Panc1 (cell line): Measurements from ENCODE around the gene CTRB1. TPM values are rescaled to one million over a fixed set of nuclear protein-coding genes. Genes with fewer than 3 reads are reported as not detected.

Experiments used
- ATAC-seq: fragments of 200-7000 bp; cut with Tn5 transposase; 2 replicates; pipeline ENCODE4 v1.9.1; 2020; ENCODE audit warnings: mild to moderate bottlenecking, moderate library complexity
- BruUV-seq: library from RNA; stranded (reverse); fragments of 400-500 nt; replicated peaks from 2 replicates; lab custom pipeline; 2021; lab: Mats Ljungman, UMichigan
- CTCF ChIA-PET: fragments of 300-600 bp; sonication (Branson Sonifier 250); formaldehyde crosslinking; loops from one replicate; lab custom pipeline; 2022; ENCODE audit warnings: antibody characterized with exemption; lab: Charles Lee
- POLR2A ChIA-PET: fragments of 300-600 bp; sonication (Branson Sonifier 250); formaldehyde crosslinking; loops from one replicate; lab custom pipeline; 2022; ENCODE audit warnings: antibody characterized with exemption; lab: Charles Lee
- DNase-seq: peaks from one replicate; pipeline ENCODE4 v3.0.0-alpha.2; 2010; ENCODE audit warnings: low read depth, low spot score
- H3K27ac ChIP-seq: 2 replicates; pipeline ENCODE4 v1.5.1; 2011; ENCODE audit warnings: mild to moderate bottlenecking, low read length, inconsistent platforms
- H3K27me3 ChIP-seq: fragments of 200-500 bp; sonication (Bioruptor generic); 2 replicates; pipeline ENCODE4 v1.6.0; 2014; ENCODE audit warnings: low read length, inconsistent platforms; ENCODE audit not compliant: control insufficient read depth, insufficient read depth
- H3K36me3 ChIP-seq: fragments of 200-500 bp; sonication (Bioruptor generic); 2 replicates; pipeline ENCODE4 v1.5.1; 2014; ENCODE audit warnings: inconsistent platforms, mild to moderate bottlenecking, low read length, moderate library complexity; ENCODE audit not compliant: control insufficient read depth, insufficient read depth
- H3K4me1 ChIP-seq: 2 replicates; pipeline ENCODE4 v1.5.1; 2011; ENCODE audit warnings: inconsistent platforms, mild to moderate bottlenecking, low read length, moderate library complexity; ENCODE audit not compliant: control insufficient read depth, insufficient read depth
- H3K4me3 ChIP-seq, 2 experiments: 2 replicates each; pipeline ENCODE4 v1.5.1; 2011 to 2012; ENCODE audit warnings: low read depth in 2 of 2, low read length in 2 of 2, mild to moderate bottlenecking in 2 of 2, inconsistent platforms in 1 of 2, moderate library complexity in 1 of 2
- H3K9me3 ChIP-seq: fragments of 200-500 bp; sonication (Bioruptor generic); 2 replicates; pipeline ENCODE4 v1.5.1; 2014; ENCODE audit warnings: low read depth, mild to moderate bottlenecking, inconsistent platforms, low read length, moderate library complexity; ENCODE audit not compliant: control insufficient read depth, insufficient read depth
- CTCF ChIP-seq: fragments of 450-650 bp; IDR thresholded peaks from 2 replicates; pipeline ENCODE4 v1.5.1; 2017; ENCODE audit warnings: mild to moderate bottlenecking
- POLR2AphosphoS5 ChIP-seq: IDR thresholded peaks from 2 replicates; pipeline ENCODE4 v1.6.1; 2012; ENCODE audit warnings: mild to moderate bottlenecking, low read depth, low read length, moderate library complexity
- REST ChIP-seq, 2 experiments: IDR thresholded peaks; 2 replicates each; pipeline ENCODE4 v1.6.1; 2011 to 2012; ENCODE audit warnings: low read depth in 2 of 2, control low read depth in 1 of 2, low read length in 1 of 2, mild to moderate bottlenecking in 1 of 2, moderate library complexity in 1 of 2; ENCODE audit not compliant: insufficient read depth in 1 of 2
- SIN3A ChIP-seq: IDR thresholded peaks from 2 replicates; pipeline ENCODE4 v1.6.1; 2012; ENCODE audit warnings: low read depth, mild to moderate bottlenecking, low read length, moderate library complexity, borderline replicate concordance; ENCODE audit not compliant: insufficient read depth
- TCF7L2 ChIP-seq: IDR thresholded peaks from 2 replicates; pipeline ENCODE4 v1.6.1; 2011; ENCODE audit warnings: mild to moderate bottlenecking, low read depth, low read length, inconsistent platforms
- in situ Hi-C: cut with HindIII; loops from 2 replicates; pipeline ENCODE4 v1.10.0; 2016; ENCODE audit warnings: low sequenced_read_pairs, low pct_unique_long_range_greater_than_20kb
- intact Hi-C: fragments of 100-400 bp; cut with micrococcal nuclease; formaldehyde crosslinking; loops from one replicate; pipeline ENCODE4 v1.10.0; 2022; ENCODE audit not compliant: unreplicated experiment
- total RNA-seq: library from RNA; stranded (reverse); gene quantifications from one replicate; pipeline ENCODE4 v1.2.1, GENCODE V29; 2021; ENCODE audit not compliant: unreplicated experiment

CTRB1 gene
- total RNA-seq, 1 experiment from 2014 or later = 2.7 TPM

GRCh38 chr16:75193265-75193650, 25.5 kb upstream of the CTRB1 start:
- CTCF ChIA-PET = no interaction called here
- H3K4me1 ChIP-seq = no peaks in the 10 kb centered on the region
- intact Hi-C loops (no loop called here), in situ Hi-C loops (no loop called here)
- no peak overlapping the region for H3K27ac ChIP-seq
- H3K4me3 ChIP-seq = no peak overlapping the region
- H3K36me3 ChIP-seq = no peaks in the 10 kb centered on the region
- no TSS peak for BruUV-seq
- DNase-seq (no peak), ATAC-seq (no peak)
- POLR2A ChIA-PET = no interaction called here
- H3K27me3 ChIP-seq = no peaks in the 10 kb centered on the region
- no peaks in the 10 kb centered on the region for H3K9me3 ChIP-seq
- TF ChIP-seq REST (IDR thresholded peaks at IDR 0.05; ENCODE audit: insufficient read depth in 1 of 2, low read depth in 2 of 2, low read length in 1 of 2) = no peak
- TF ChIP-seq SIN3A = no peak
- no peak for TF ChIP-seq CTCF
- no peak for TF ChIP-seq TCF7L2

- intact Hi-C loops (no loop called here), in situ Hi-C loops (no loop called here)
- POLR2A ChIA-PET = no interaction called here
- H3K4me3 ChIP-seq = no peak overlapping the region
- CTCF ChIA-PET = no interaction called here
- H3K27me3 ChIP-seq = no peaks in the 10 kb centered on the region
- H3K36me3 ChIP-seq = no peaks in the 10 kb centered on the region
- no peaks in the 10 kb centered on the region for H3K9me3 ChIP-seq
- no peak for ATAC-seq
- no peak for TF ChIP-seq CTCF
- no peak for TF ChIP-seq REST (IDR thresholded peaks at IDR 0.05; ENCODE audit: insufficient read depth in 1 of 2, low read depth in 2 of 2, low read length in 1 of 2)
- no peak for TF ChIP-seq TCF7L2
- TF ChIP-seq POLR2AphosphoS5 = no peak
- no peak for TF ChIP-seq SIN3A
- no peak for DNase-seq
- no TSS peak for BruUV-seq
- H3K4me1 ChIP-seq = no peaks in the 10 kb centered on the region
- no peak overlapping the region for H3K27ac ChIP-seq
These were observed 24.9 kb upstream of the CTRB1 start for GRCh38 chr16:75193730-75194444.
